Trophoblast cell (in vitro differentiated cells and primary cell): ENCODE data around the gene PARN.
"Not testable (repeated sequence)": the region's sequence is repeated elsewhere in the genome, so short reads cannot be mapped to it uniquely, and the experiment has no call there.

Experiments used
- DNase-seq, 2 donors: peaks; one replicate each; pipeline ENCODE4 v3.0.0-alpha.2; 2016
- H2AFZ ChIP-seq: 2 replicates; pipeline ENCODE4 v1.6.1; 2013; ENCODE audit warnings: low read length, moderate library complexity, mild to moderate bottlenecking; ENCODE audit not compliant: insufficient read depth, poor library complexity
- H2AK5ac ChIP-seq: 2 replicates; pipeline ENCODE4 v1.6.1; 2013; ENCODE audit warnings: mild to moderate bottlenecking, low read length
- H2BK120ac ChIP-seq: 2 replicates; pipeline ENCODE4 v1.6.1; 2013; ENCODE audit warnings: low read length, mild to moderate bottlenecking, moderate library complexity; ENCODE audit not compliant: insufficient read depth, poor library complexity
- H2BK12ac ChIP-seq: 2 replicates; pipeline ENCODE4 v1.6.1; 2013; ENCODE audit warnings: mild to moderate bottlenecking, low read length, moderate library complexity
- H2BK5ac ChIP-seq: 2 replicates; pipeline ENCODE4 v1.6.1; 2013; ENCODE audit warnings: low read length, low read depth, moderate library complexity, mild to moderate bottlenecking; ENCODE audit not compliant: poor library complexity
- H3K14ac ChIP-seq: 2 replicates; pipeline ENCODE4 v1.6.1; 2013; ENCODE audit warnings: mild to moderate bottlenecking, low read length
- H3K18ac ChIP-seq: 2 replicates; pipeline ENCODE4 v1.6.1; 2013; ENCODE audit warnings: mild to moderate bottlenecking, low read length
- H3K23ac ChIP-seq: 2 replicates; pipeline ENCODE4 v1.6.1; 2013; ENCODE audit warnings: low read length
- H3K27ac ChIP-seq: 2 replicates; pipeline ENCODE4 v1.5.1; 2013; ENCODE audit warnings: low read depth, mild to moderate bottlenecking, inconsistent platforms, low read length, moderate library complexity
- H3K27me3 ChIP-seq: 2 replicates; pipeline ENCODE4 v1.6.1; 2013; ENCODE audit warnings: inconsistent platforms, mild to moderate bottlenecking, low read length, moderate library complexity; ENCODE audit not compliant: insufficient read depth
- H3K36me3 ChIP-seq, 2 experiments: 1 replicate in 1 of 2; 2 replicates in 1 of 2; pipeline ENCODE4 v1.6.1; 2013; ENCODE audit warnings: low read length in 2 of 2, mild to moderate bottlenecking in 2 of 2, moderate library complexity in 1 of 2; ENCODE audit not compliant: insufficient read depth in 2 of 2, control insufficient read depth in 1 of 2
- H3K4ac ChIP-seq: 2 replicates; pipeline ENCODE4 v1.6.1; 2013; ENCODE audit warnings: low read depth, mild to moderate bottlenecking, low read length, moderate library complexity
- H3K4me1 ChIP-seq, 2 experiments: 1 replicate in 1 of 2; 2 replicates in 1 of 2; pipeline ENCODE4 v1.6.1; 2013; ENCODE audit warnings: low read length in 2 of 2, mild to moderate bottlenecking in 2 of 2, moderate library complexity in 1 of 2; ENCODE audit not compliant: insufficient read depth in 2 of 2, control insufficient read depth in 1 of 2
- H3K4me2 ChIP-seq: 2 replicates; pipeline ENCODE4 v1.6.1; 2013; ENCODE audit warnings: inconsistent platforms, mild to moderate bottlenecking, low read length, moderate library complexity
- H3K4me3 ChIP-seq: 2 replicates; pipeline ENCODE4 v1.5.1; 2013; ENCODE audit warnings: mild to moderate bottlenecking, low read depth, low read length, inconsistent platforms
- H3K79me1 ChIP-seq: one replicate; pipeline ENCODE4 v1.6.1; 2013; ENCODE audit warnings: low read length
- H3K79me2 ChIP-seq: 2 replicates; pipeline ENCODE4 v1.6.1; 2013; ENCODE audit warnings: low read length, mild to moderate bottlenecking; ENCODE audit not compliant: control insufficient read depth, insufficient read depth, poor library complexity
- H3K9ac ChIP-seq: 2 replicates; pipeline ENCODE4 v1.6.1; 2013; ENCODE audit warnings: mild to moderate bottlenecking, low read length
- H3K9me3 ChIP-seq: 2 replicates; pipeline ENCODE4 v1.6.1; 2013; ENCODE audit warnings: low read depth, mild to moderate bottlenecking, control low read depth, inconsistent platforms, low read length; ENCODE audit not compliant: insufficient read depth
- H4K12ac ChIP-seq: 2 replicates; pipeline ENCODE4 v1.6.1; 2013; ENCODE audit warnings: low read depth, mild to moderate bottlenecking, low read length, moderate library complexity
- H4K8ac ChIP-seq: 2 replicates; pipeline ENCODE4 v1.6.1; 2013; ENCODE audit warnings: low read depth, mild to moderate bottlenecking, low read length, moderate library complexity
- H4K91ac ChIP-seq: one replicate; pipeline ENCODE4 v1.6.1; 2013; ENCODE audit warnings: low read depth, mild to moderate bottlenecking, low read length, moderate library complexity
- WGBS: extraction: QIAGEN DNeasy Blood & Tissue Kit; methylation state at CpG from one replicate; pipeline ENCODE4 v1.1.7; 2013; ENCODE audit warnings: missing lambda C conversion rate; ENCODE audit not compliant: insufficient read length, insufficient coverage; ENCODE audit errors: extremely low coverage; 5-methylcytosine and 5-hydroxymethylcytosine counted together

Gene PARN

GRCh38 chr16:14636179-14636950 lies 6.3 kb upstream of the PARN start:
- H3K18ac ChIP-seq, H3K9ac ChIP-seq, H2AK5ac ChIP-seq, H3K4me1 ChIP-seq, H3K79me1 ChIP-seq, H3K4me3 ChIP-seq, H4K8ac ChIP-seq, H3K27ac ChIP-seq, H3K27me3 ChIP-seq, H2AFZ ChIP-seq, H2BK120ac ChIP-seq, H4K12ac ChIP-seq, H3K4me2 ChIP-seq, H3K9me3 ChIP-seq, H3K23ac ChIP-seq, H3K14ac ChIP-seq, H2BK12ac ChIP-seq, H2BK5ac ChIP-seq, H3K4ac ChIP-seq, H4K91ac ChIP-seq: not testable (repeated sequence)
- H3K79me2 ChIP-seq, result peaks cover 19% of the 10 kb centered on the region
- peaks cover 12 to 20% of the 10 kb centered on the region in 2 experiments for H3K36me3 ChIP-seq
- peak in 1 of 2 donors; percentile 17 for DNase-seq
- no CpG with 5 or more reads among the region's 17 CpGs for WGBS

GRCh38 chr16:14635395-14636165 lies 5.5 kb upstream of the PARN start:
- Histone ChIP-seq H3K79me1 (peaks cover 5% of the 10 kb centered on the region), H2BK120ac (no peak overlapping the region), H3K18ac (no peak overlapping the region), H3K23ac (no peak overlapping the region), H2AFZ (no peak overlapping the region), H2AK5ac (no peak overlapping the region), H4K8ac (no peak overlapping the region), H3K14ac (no peak overlapping the region), H3K27me3 (no peaks in the 10 kb centered on the region), H3K4me2 (no peak overlapping the region), H3K27ac (no peak overlapping the region), H3K4ac (peak overlapping the region; percentile 42), H4K91ac (no peak overlapping the region), H3K9ac (no peak overlapping the region), H4K12ac (no peak overlapping the region), H2BK5ac (no peak overlapping the region), H3K9me3 (no peaks in the 10 kb centered on the region), H3K79me2 (peaks cover 19% of the 10 kb centered on the region), H2BK12ac (no peak overlapping the region), H3K4me1 (peaks cover 3 to 9% of the 10 kb centered on the region in 2 experiments), H3K36me3 (peaks cover 11 to 18% of the 10 kb centered on the region in 2 experiments), H3K4me3 (no peak overlapping the region)
- no peak for DNase-seq
- no CpG with 5 or more reads among the region's 12 CpGs for WGBS

- Histone ChIP-seq H3K23ac (no peak overlapping the region), H3K27ac (no peak overlapping the region), H3K4me3 (no peak overlapping the region), H2BK12ac (no peak overlapping the region), H3K27me3 (no peaks in the 10 kb centered on the region), H3K79me1 (peaks cover 11% of the 10 kb centered on the region), H3K79me2 (peaks cover 20% of the 10 kb centered on the region), H2AK5ac (no peak overlapping the region), H3K9me3 (no peaks in the 10 kb centered on the region), H4K12ac (no peak overlapping the region), H3K4me1 (peaks cover 3 to 13% of the 10 kb centered on the region in 2 experiments), H3K4ac (peak overlapping the region; percentile 71), H3K36me3 (peaks cover 6 to 12% of the 10 kb centered on the region in 2 experiments), H4K8ac (no peak overlapping the region), H3K4me2 (peak overlapping the region; percentile 83), H2AFZ (no peak overlapping the region), H3K9ac (no peak overlapping the region), H3K18ac (no peak overlapping the region), H3K14ac (no peak overlapping the region), H2BK120ac (no peak overlapping the region), H4K91ac (no peak overlapping the region), H2BK5ac (no peak overlapping the region)
- no CpG with 5 or more reads among the region's 7 CpGs for WGBS
- no peak for DNase-seq
Measured at GRCh38 chr16:14634389-14634725, 4.3 kb upstream of the PARN start.

- Histone ChIP-seq H3K4ac (peak within 1 kb of the TSS; percentile 99), H3K4me1 (peaks cover 5 to 16% of the 10 kb centered on the region in 2 experiments), H3K9ac (peak within 1 kb of the TSS; percentile 95), H2BK5ac (peak within 1 kb of the TSS; percentile 86), H3K9me3 (no peaks in the 10 kb centered on the region), H3K4me2 (peak within 1 kb of the TSS; percentile 83), H4K91ac (peak within 1 kb of the TSS; percentile 96), H3K18ac (peak within 1 kb of the TSS; percentile 98), H3K14ac (peak within 1 kb of the TSS; percentile 97), H3K4me3 (peak within 1 kb of the TSS; percentile 92), H3K79me2 (peaks cover 15% of the 10 kb centered on the region), H3K27ac (peak within 1 kb of the TSS; percentile 44), H2AK5ac (peak within 1 kb of the TSS; percentile 99), H2BK120ac (peak within 1 kb of the TSS; percentile 81), H2AFZ (peak within 1 kb of the TSS; percentile 96), H3K79me1 (peaks cover 11% of the 10 kb centered on the region), H2BK12ac (peak within 1 kb of the TSS; percentile 32), H3K23ac (no peak within 1 kb of the TSS), H3K27me3 (no peaks in the 10 kb centered on the region), H4K12ac (peak within 1 kb of the TSS; percentile 99), H3K36me3 (peaks cover 0 to 4% of the 10 kb centered on the region in 2 experiments), H4K8ac (peak within 1 kb of the TSS; percentile 98)
- no CpG with 5 or more reads among the region's 69 CpGs for WGBS
- peak; percentile 96 for DNase-seq
Measured at GRCh38 chr16:14632693-14633569, 2.9 kb upstream of the PARN start, which contains the start of gene BFAR. TSS of gene BFAR (plus strand) at chr16:14632951. CDS start at chr16:14644347, 11,396 bp downstream.
